Measurements from ENCODE around the gene ADGRB3. TPM values are rescaled to one million over a fixed set of nuclear protein-coding genes. Genes with fewer than 3 reads are reported as not detected.

The ADGRB3 gene
- total and polyA plus RNA-seq, 4 donors, result 0.21 to 2.3 (median 0.48) TPM

DNA sequence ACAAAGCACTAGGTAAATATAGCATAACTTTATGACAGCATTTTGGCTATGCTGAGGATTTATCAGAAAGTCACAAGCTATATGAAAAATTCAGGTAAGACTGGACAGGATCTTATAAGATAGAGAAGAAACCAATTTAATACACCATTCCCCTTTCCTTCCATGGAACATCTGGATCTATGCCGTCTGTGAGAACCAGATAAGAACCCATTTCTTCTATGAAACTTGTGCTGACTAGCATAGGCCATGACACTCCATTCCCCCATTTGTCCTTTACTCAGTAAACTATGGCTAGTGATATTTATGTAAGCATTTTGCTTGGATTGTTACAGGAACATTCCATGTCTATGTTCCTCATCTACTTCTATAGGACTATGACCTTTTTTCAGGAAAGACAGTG lies 437.7 kb downstream of the ADGRB3 start:
- TF ChIP-seq NR2F2 (IDR thresholded peaks at IDR 0.05), result no peak
- TF ChIP-seq GABPA (IDR thresholded peaks at IDR 0.05 in 1 of 2, conservative IDR thresholded peaks at IDR 0.05 in 1 of 2), result no peak
- no peak for TF ChIP-seq JUND (IDR thresholded peaks at IDR 0.05)
- TF ChIP-seq, protein P1, sequence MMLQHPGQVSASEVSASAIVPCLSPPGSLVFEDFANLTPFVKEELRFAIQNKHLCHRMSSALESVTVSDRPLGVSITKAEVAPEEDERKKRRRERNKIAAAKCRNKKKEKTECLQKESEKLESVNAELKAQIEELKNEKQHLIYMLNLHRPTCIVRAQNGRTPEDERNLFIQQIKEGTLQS (IDR thresholded peaks at IDR 0.05), result no peak
- no peak for TF ChIP-seq RAD21 (IDR thresholded peaks at IDR 0.05)
- no peak for TF ChIP-seq CTCF (IDR thresholded peaks at IDR 0.05; ENCODE audit: low read depth, low read length, missing input control)
- no peak for TF ChIP-seq EGR1 (IDR thresholded peaks at IDR 0.05; ENCODE audit: low read depth in 2 of 2)
- TF ChIP-seq RXRA (IDR thresholded peaks at IDR 0.05), result no peak
- TF ChIP-seq REST (IDR thresholded peaks at IDR 0.05), result no peak
- no peak for TF ChIP-seq FOXA2 (IDR thresholded peaks at IDR 0.05)
- TF ChIP-seq TAF1 (conservative IDR thresholded peaks at IDR 0.05), result no peak
- TF ChIP-seq, protein P2, sequence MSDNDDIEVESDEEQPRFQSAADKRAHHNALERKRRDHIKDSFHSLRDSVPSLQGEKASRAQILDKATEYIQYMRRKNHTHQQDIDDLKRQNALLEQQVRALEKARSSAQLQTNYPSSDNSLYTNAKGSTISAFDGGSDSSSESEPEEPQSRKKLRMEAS (IDR thresholded peaks at IDR 0.05), result no peak
- no peak for TF ChIP-seq YY1 (IDR thresholded peaks at IDR 0.05)
- no peak for TF ChIP-seq ZBTB33 (IDR thresholded peaks at IDR 0.05)
- no peak for TF ChIP-seq FOXA1 (IDR thresholded peaks at IDR 0.05)
- no peak overlapping the region for H3K9ac ChIP-seq (ENCODE audit: low read depth in 1 of 2, low read length in 2 of 2)
- H3K9me3 ChIP-seq (ENCODE audit: control insufficient read depth in 4 of 4, low read length in 3 of 4), result no peaks in the 10 kb centered on the region
- H3K4me3 ChIP-seq (ENCODE audit: low read depth in 1 of 3, low read length in 3 of 3), result no peak overlapping the region
- DNase-seq (ENCODE audit: low spot score), result no peak
- H3K4me1 ChIP-seq (ENCODE audit: control insufficient read depth in 4 of 4, insufficient read depth in 4 of 4, low read length in 3 of 4), result no peaks in the 10 kb centered on the region
- no peaks in the 10 kb centered on the region for H3K36me3 ChIP-seq (ENCODE audit: control insufficient read depth in 4 of 4, insufficient read depth in 3 of 4, low read depth in 1 of 4, low read length in 3 of 4)
- 67% methylated on average over 1 of the region's 1 CpG for WGBS
- H3K27ac ChIP-seq (ENCODE audit: low read depth in 1 of 2, low read length in 2 of 2), result no peak overlapping the region
- H3K27me3 ChIP-seq (ENCODE audit: control insufficient read depth in 4 of 4, insufficient read depth in 4 of 4, low read length in 3 of 4), result no peaks in the 10 kb centered on the region

DNA sequence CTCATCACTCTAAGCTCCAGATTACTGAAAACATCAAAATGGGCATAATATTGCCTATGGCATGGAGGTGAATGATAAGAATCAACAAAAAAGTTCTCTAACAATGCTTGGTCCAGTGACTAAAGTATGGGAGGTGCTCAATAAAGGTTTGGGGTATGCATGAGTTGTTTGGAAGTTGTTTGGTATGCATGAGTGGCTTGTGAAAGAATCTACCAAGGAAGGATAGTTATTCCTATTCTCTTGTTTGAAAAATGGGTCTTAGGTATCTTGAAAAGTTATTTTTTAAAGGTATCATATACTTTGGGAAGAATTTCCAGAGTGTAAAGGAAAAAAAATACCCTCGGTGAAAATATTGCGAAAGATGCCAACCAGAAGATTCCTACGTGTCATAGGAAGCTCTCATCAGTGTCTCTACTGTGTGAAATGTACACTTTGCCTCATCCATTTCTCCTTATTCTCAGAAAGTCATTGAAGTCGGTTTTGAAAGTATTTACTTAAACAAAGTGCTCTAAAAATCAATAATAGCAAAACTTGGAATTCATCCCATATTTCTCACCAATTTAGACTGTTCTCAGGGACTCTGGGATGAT lies 449.8 kb downstream of the ADGRB3 start:
- Histone ChIP-seq H3K27me3 (ENCODE audit: control insufficient read depth in 4 of 4, insufficient read depth in 4 of 4, low read length in 3 of 4) (no peaks in the 10 kb centered on the region), H3K4me3 (ENCODE audit: low read depth in 1 of 3, low read length in 3 of 3) (no peak overlapping the region), H3K27ac (ENCODE audit: low read depth in 1 of 2, low read length in 2 of 2) (no peak overlapping the region), H3K9me3 (ENCODE audit: control insufficient read depth in 4 of 4, low read length in 3 of 4) (no peaks in the 10 kb centered on the region), H3K9ac (ENCODE audit: low read depth in 1 of 2, low read length in 2 of 2) (no peak overlapping the region), H3K36me3 (ENCODE audit: control insufficient read depth in 4 of 4, insufficient read depth in 3 of 4, low read depth in 1 of 4, low read length in 3 of 4) (no peaks in the 10 kb centered on the region), H3K4me1 (ENCODE audit: control insufficient read depth in 4 of 4, insufficient read depth in 4 of 4, low read length in 3 of 4) (no peaks in the 10 kb centered on the region)
- WGBS, result 62% methylated on average over 4 of the region's 4 CpGs
- no peak for TF ChIP-seq RAD21 (IDR thresholded peaks at IDR 0.05)
- no peak for TF ChIP-seq JUND (IDR thresholded peaks at IDR 0.05)
- no peak for TF ChIP-seq ZBTB33 (IDR thresholded peaks at IDR 0.05)
- no peak for TF ChIP-seq FOXA2 (IDR thresholded peaks at IDR 0.05)
- no peak for TF ChIP-seq RXRA (IDR thresholded peaks at IDR 0.05)
- no peak for TF ChIP-seq TAF1 (conservative IDR thresholded peaks at IDR 0.05)
- no peak for TF ChIP-seq NR2F2 (IDR thresholded peaks at IDR 0.05)
- TF ChIP-seq FOXA1 (IDR thresholded peaks at IDR 0.05), result no peak
- no peak for TF ChIP-seq YY1 (IDR thresholded peaks at IDR 0.05)
- no peak for DNase-seq (ENCODE audit: low spot score)
